Fibroblast of villous mesenchyme (primary cell): ENCODE results near the gene FAM9A. TPM values are rescaled to one million over a fixed set of nuclear protein-coding genes. Genes with fewer than 3 reads are reported as not detected.
"Not testable (repeated sequence)": the region's sequence is repeated elsewhere in the genome, so short reads cannot be mapped to it uniquely, and the experiment has no call there.

Source experiments
- DNase-seq: peaks from one replicate; pipeline ENCODE4 v3.0.0-alpha.2; 2010; ENCODE audit warnings: low read depth
- H3K4me3 ChIP-seq: 2 replicates; pipeline ENCODE4 v1.5.1; 2011; ENCODE audit warnings: low read depth, mild to moderate bottlenecking, low read length
- CTCF ChIP-seq: IDR thresholded peaks from 2 replicates; pipeline ENCODE4 v1.5.1; 2012; ENCODE audit warnings: low read depth, mild to moderate bottlenecking, low read length; ENCODE audit not compliant: insufficient read depth
- total RNA-seq: library from RNA; depleted of rRNA; stranded (reverse); fragments of >200 nt; gene quantifications from 2 replicates; pipeline ENCODE4 v1.2.3, GENCODE V29; 2012

Gene FAM9A
- total RNA-seq, 1 donor: not detected

- H3K4me3 ChIP-seq: no peak overlapping the region
- no peak for TF ChIP-seq CTCF
- no peak for DNase-seq
These were observed 4.8 kb upstream of the FAM9A start for GRCh38 chrX:8805974-8806373.

- no peak overlapping the region for H3K4me3 ChIP-seq
- TF ChIP-seq CTCF: no peak
- no peak for DNase-seq
These were observed 3.9 kb upstream of the FAM9A start for GRCh38 chrX:8805046-8805445.

GRCh38 chrX:8803326-8803725, 2.1 kb upstream of the FAM9A start:
- TF ChIP-seq CTCF: no peak
- DNase-seq: no peak
- no peak overlapping the region for H3K4me3 ChIP-seq

- not testable (repeated sequence) for H3K4me3 ChIP-seq, DNase-seq
These were observed 832 bp downstream of the FAM9A start for GRCh38 chrX:8800351-8800750.

GRCh38 chrX:8799281-8799680, 1.9 kb downstream of the FAM9A start:
- not testable (repeated sequence) for DNase-seq

GRCh38 chrX:8798702-8799101, 2.5 kb downstream of the FAM9A start:
- H3K4me3 ChIP-seq, DNase-seq: not testable (repeated sequence)

More at GRCh38 chrX:8799281-8799680, 1.9 kb downstream of the FAM9A start:
- not testable (repeated sequence) for H3K4me3 ChIP-seq

GRCh38 chrX:8787119-8787518, 14.1 kb downstream of the FAM9A start:
- DNase-seq, H3K4me3 ChIP-seq: not testable (repeated sequence)

GRCh38 chrX:8784162-8784561, 17.0 kb downstream of the FAM9A start:
- H3K4me3 ChIP-seq: no peak overlapping the region
- TF ChIP-seq CTCF: no peak
- DNase-seq: no peak

- H3K4me3 ChIP-seq: no peak overlapping the region
- no peak for DNase-seq
- no peak for TF ChIP-seq CTCF
These were observed 17.5 kb downstream of the FAM9A start for GRCh38 chrX:8783714-8784098.
